PC-3 (cell line): ENCODE measurements around the gene PTPRN2.

ENCODE experiments used
- CTCF ChIP-seq: fragments of 300-600 bp; sonication (generic); conservative IDR thresholded peaks from 2 replicates; pipeline ENCODE4 v1.5.1; 2017; ENCODE audit warnings: antibody characterized with exemption, low read depth, mild to moderate bottlenecking, low read length
- EZH2 ChIP-seq: fragments of 300-600 bp; sonication (generic); IDR thresholded peaks from one replicate; pipeline ENCODE4 v1.6.1; 2017; ENCODE audit warnings: antibody characterized with exemption, mild to moderate bottlenecking, low read length; ENCODE audit not compliant: unreplicated experiment

- TF ChIP-seq CTCF = no peak
- no peak for TF ChIP-seq EZH2
These were observed 475.6 kb downstream of the PTPRN2 start for GRCh38 chr7:158111906-158112570.
